Cerebellar cortex (tissue), 1 donor: ENCODE results near the gene MED13L.
A peak's percentile ranks its signal among the peaks of the same experiment; 100 is the strongest.
"Not testable (repeated sequence)": the region's sequence is repeated elsewhere in the genome, so short reads cannot be mapped to it uniquely, and the experiment has no call there.

Experiments
- DNase-seq: peaks from one replicate; pipeline ENCODE4 v3.0.0-alpha.2; 2015; ENCODE audit warnings: low spot score

The MED13L gene

DNA sequence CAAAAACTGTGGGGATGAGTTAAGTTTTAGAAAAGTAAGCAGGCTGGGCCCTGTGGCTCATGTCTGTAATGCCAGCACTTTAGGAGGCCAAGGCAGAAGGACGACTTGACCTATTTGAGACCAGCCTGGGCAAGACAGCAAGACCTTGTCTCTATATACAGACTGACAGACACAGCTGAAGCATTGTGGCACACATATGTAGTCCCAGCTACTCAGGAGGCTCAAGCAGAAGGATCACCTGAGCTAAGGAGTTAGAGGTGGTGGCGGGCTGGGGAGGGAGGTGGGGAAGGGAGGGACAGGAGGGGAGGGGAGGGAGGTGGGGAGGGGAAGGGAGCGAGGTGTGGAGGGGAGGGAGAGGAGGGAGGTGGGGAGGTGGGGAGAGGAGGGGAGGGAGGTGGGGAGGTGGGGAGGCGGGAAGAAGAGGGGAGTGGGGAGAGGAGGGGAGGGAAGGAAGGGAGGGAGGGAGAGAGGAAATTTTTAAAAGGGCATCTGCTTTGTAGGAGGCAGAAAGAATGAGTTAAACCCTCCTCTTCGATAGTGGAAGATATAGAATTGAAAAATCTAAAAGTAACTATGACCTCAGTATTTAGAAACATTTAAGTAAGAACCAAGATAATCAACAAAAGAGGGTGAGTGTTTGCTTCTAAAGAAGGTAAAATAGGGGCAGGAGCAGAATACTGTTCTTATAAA is 30.9 kb downstream of the MED13L start:
- no peak for DNase-seq

DNA sequence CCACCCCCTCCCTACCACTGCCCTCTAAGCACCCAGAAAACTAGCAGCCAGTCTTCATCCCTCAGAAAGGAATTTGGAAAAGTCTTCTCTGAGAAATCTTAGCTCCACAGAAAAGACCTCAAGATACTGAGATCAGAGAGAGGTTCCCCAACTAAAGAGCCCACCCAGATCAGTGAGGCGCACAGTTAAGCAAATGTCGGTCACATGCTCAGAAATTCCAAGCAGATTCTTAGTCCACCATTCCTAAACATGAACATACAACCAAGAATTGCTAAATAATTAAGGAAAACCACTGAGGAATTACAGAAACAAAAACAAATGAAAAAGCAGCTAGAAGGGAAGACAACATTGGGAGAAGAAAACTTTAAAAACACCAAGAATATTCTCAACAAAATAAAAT is 32.3 kb downstream of the MED13L start:
- DNase-seq: no peak

- DNase-seq: no peak
Measured at GRCh38 chr12:116244474-116245090, 32.9 kb downstream of the MED13L start.

DNA sequence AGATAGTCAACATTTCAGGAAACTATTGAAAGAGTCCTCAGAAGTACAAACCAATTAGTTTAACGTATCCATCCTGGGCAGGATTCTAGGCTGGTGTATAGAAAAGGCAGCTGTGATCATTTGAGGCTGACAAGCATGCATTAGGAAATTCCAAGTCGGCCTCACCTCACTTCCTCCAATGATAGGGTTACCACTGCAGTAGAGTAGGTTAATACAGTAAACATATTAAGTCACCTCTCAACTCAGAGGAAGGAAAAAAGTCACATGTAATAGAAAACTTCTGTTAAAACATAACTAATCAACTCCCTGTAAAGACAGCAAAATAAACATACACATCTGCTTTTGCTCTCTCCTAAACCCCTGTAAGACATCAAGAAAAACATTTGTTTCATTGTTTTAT is 33.5 kb downstream of the MED13L start:
- DNase-seq: no peak

DNA sequence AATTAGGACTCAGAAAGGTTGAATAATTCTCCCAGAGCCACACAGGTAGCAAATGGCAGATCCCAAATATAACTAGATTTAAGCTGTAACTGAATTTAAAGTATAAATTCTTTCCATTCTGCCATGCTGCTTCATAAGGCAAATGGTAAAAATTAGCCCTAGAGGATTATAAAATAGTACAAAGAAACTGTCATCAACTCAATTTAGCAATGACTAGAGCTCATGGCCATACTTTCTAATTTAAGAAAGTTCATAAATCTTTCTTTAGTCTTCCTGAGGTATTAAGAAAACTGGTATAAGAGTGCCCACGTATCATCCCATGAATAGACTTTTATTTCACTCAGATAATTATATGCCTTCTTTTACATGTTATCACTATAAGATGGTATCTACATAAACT is 34.8 kb downstream of the MED13L start:
- no peak for DNase-seq

GRCh38 chr12:116241157-116241759 is 36.2 kb downstream of the MED13L start:
- peak; percentile 45 for DNase-seq

DNA sequence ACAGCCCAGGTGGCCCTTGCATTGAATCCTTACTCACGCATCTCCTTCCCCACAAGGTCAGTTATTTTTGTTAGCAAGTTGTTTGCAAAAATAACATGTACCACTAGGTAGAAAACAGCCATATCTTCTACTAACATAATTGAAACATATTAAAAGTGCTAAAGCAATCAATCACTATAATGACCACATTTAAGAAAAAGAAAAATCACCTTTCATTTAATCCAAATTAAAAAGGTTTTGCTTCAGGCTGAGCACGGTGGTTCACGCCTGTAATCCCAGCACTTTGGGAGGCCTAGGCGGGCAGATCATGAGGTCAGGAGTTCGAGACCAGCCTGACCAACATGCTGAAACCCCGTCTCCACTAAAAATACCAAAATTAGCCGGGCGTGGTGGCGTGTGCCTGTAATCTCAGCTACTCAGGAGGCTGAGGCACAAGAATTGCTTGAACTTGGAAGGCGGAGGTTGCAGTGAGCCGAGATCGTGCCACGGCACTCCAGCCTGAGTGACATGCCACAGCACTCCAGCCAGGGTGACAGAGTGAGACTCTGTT is 38.8 kb downstream of the MED13L start:
- DNase-seq: not testable (repeated sequence)

- no peak for DNase-seq
Measured at GRCh38 chr12:116238149-116238548, 39.3 kb downstream of the MED13L start.

DNA sequence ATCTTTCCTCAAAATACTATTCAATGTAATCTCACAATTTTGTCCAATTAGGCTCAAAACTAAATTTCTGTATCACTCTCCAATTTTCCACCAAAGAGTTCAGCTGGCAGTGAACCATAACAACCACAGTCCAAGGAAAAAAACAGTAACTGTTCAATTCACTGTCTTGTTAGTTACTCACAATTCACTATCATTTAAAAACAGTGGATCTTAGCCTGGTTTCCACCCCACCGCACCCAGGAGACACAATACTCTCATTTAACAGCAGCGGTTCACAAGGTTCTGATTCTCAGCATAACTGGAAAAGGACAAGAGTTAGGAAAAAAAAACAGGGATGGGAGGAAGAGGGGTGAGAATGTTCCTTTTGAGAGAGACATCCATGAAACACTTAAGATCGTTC is 40.5 kb downstream of the MED13L start:
- DNase-seq: no peak

DNA sequence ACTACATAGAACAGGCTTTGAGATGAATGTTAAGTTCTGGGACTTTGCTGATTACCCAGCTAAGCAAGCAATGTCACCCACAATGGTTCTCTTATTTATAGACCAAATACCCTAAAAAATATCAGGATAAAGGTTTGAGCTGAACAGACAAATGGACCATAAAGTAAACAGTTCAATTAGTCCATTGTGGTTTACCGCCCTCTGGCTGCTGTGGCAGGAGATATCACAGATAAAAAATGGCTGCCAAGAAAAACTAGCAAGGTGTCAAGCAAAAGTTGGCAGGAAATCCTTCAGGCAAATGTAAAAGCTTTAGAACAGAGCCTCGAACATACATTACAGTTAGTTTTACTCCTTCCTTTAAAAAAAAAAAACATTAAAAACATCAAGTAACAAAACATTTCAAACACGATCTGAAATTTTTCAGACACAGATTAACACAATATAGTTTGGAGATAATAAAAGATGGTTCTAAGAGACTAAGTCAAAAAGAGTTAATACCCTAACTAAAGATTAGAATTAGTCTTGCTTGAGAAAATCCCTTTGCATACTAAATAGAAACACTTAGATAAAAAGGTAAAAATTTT is 41.3 kb downstream of the MED13L start:
- peak; percentile 86 for DNase-seq

GRCh38 chr12:116234148-116234547 is 43.3 kb downstream of the MED13L start:
- DNase-seq: not testable (repeated sequence)

DNA sequence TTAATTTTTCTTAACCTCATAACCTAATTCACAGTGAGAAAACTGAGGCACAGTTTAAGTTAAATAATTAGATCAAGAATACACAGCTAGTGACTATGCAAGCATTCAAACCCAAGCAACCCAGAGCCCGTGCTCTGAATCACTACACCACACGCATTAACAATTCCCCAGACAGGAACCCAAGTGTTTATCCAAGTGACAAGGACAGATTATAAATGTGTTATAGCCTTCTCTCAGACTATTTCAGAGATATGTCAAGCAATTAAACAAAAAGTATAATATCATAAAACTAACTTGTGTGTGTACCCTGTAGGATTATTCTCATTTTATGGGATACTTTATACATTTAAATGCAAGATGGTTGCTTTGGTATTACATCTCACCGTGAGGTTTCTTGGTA is 43.8 kb downstream of the MED13L start:
- DNase-seq: no peak

DNA sequence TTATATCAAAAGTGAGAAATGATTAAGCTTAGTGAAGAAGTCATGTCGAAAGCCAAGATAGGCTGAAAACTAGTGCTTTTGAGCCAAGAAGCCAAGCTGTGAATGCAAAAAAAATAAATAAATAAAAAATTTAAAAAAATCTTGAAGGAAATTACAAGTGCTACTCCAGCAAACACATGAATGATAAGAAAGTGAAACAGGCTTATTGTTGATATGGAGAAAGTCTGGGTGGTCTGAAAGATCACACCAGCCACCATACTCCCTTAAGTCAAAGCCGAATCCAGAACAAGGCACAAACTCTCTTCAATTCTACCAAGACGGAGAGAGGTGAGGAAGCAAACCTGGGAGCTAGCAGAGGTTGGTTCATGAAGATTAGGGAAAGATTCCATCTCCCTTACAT is 49.7 kb downstream of the MED13L start:
- no peak for DNase-seq

- no peak for DNase-seq
Measured at GRCh38 chr12:116226026-116226425, 51.5 kb downstream of the MED13L start.

DNA sequence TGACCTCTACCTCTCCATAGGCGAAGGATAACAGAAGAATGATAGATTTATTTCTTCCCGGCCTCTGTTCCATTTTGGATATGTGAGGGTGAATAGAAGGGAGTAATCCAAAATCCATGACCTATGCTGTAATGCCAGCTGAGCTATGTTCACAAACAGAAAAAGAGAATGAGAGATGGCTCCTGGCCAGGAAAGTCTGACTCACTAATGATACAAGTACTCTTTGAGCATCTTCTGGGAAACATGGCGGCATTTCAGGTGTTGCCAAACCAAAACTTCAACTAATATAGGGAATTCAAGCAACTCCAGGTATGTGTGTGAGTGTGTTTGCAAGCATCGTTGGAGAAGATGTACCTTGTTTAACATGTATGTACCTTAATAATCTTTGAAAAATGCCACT is 55.1 kb downstream of the MED13L start:
- no peak for DNase-seq

GRCh38 chr12:116220756-116221155 is 56.7 kb downstream of the MED13L start:
- no peak for DNase-seq

DNA sequence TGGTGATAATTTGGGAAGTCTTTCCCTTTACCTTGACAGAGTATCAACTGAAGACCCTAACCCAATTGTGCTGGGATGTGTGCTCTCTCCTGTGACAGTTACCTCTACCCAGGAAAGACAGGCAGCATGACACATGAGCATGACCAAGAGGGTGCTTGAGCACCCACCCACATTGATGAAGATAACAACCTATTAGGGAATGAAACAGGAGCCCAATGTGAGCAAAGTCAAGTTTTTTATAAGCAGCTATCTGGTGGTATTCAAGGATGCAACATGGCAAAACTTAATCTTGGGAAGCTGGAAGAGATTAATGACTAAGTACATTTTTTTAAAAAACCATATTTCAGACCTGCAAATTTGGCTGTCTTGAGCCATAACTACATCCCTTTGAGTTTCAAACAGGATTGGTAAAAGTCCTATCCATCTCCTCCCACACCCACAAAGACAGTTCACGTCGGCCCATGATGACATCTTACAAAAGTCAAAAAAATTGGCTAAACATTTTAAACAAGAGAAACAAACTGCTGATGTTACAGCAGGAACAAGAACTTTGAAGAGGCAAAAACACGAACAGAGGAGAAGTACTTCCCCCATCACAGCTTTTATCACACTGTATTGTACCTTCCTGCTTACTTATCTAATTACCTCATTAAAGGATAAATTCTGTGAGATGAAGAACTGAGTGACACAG is 60.3 kb downstream of the MED13L start:
- DNase-seq: no peak

DNA sequence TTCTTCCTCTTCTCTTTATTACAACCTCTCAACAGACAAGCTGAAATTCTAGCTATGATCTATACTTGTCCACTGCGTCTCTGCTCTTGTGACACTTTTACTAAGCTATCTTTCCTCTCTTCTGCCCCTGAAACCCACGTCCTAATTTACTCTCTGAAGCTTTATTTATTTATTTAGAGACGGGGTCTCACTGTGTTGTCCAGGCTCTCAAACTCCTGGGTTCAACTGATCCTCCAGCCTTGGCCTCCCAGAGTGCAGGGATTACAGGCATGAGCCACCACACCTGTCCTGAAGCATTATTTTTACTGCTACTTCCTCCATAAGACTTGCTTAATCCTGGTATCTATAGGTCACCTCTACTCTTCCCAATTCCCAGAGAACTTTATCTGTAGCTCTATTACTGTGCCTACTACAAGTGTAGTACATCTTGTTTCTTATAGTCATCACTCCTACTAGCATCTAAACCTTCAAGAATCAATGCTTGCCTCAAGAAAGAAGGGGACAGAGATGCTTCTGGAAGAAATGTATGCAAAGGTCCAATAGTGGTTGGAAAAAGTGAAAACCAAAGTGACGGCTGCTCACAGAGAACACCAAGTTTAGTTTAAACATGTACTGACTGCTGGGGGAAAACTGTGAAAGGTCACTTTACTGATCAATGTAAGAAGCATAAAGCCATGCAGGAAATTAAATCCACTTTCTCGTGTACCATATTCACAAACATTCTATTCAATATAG is 61.3 kb downstream of the MED13L start:
- DNase-seq: no peak

GRCh38 chr12:116215023-116215422 is 62.5 kb downstream of the MED13L start:
- no peak for DNase-seq

DNA sequence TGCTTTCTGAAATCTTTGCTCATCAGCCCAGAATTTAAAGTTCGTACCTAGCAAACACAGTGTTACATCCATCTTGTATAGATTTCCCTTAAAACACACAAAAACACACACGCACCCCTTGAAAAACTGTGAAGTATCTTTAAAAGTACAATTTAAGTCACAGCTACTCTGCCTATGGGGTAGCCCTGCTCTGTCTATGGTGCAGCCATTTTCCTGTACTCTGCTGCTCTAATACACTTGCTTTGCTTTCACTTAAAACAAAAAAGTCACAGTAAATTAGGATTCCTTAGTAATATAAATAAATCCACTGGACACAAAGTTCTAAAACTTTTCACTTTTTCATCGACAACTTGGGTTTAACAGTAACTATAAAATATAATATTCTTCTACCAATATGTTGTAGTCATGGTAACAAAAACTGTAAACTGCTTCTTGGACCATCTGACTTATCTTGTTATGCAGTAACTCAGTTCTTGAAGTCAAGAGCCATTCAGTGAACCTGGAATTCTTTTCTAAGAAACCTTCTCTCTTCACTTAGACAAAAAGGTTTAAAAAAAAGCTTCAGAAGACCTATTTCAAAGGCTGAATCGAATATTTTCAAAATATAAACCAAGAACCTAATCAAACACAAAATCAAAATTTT is 63.5 kb downstream of the MED13L start:
- no peak for DNase-seq

DNA sequence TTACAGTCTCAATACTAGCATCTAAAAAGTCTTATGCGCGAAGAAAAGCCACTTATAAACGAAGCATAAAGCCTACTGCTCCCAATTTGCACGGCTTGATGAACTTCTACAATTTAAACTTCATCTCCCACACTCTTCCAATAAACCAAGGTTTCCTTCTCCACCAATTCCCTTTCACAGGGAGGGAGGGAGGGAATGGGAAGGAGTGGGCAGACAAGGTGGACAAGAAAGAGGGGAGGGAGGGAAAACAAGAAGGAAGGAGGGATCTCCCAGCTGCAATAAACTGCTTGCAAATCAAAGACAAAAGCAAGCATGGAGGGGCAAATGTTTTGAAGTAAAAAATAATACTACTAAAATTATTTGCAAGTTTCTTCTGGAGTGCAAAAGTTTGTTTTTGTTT is 64.5 kb downstream of the MED13L start:
- DNase-seq: no peak
